ENCODE data around the gene TMEM182.
A peak's percentile ranks its signal among the peaks of the same experiment; 100 is the strongest.

TMEM182 gene

GRCh38 chr2:102839668-102840388, 78.0 kb downstream of the TMEM182 start:
- H3K4me1 Mint-ChIP-seq: no peaks in the 10 kb centered on the region
- CTCF ChIA-PET: interaction anchor here (0.7 to 3.8 kb wide), 8 partner anchors 9 to 184 kb away, joined by 3 to 16 read pairs (median 4); a partner anchor contains a TSS
- no peaks in the 10 kb centered on the region for H3K9me3 Mint-ChIP-seq
- DNase-seq: peak; percentile 39
- no peak overlapping the region for H3K4me3 Mint-ChIP-seq
- no peaks in the 10 kb centered on the region for H3K27me3 Mint-ChIP-seq
- no peaks in the 10 kb centered on the region for H3K36me3 Mint-ChIP-seq
- H3K27ac Mint-ChIP-seq: no peak overlapping the region

DNA sequence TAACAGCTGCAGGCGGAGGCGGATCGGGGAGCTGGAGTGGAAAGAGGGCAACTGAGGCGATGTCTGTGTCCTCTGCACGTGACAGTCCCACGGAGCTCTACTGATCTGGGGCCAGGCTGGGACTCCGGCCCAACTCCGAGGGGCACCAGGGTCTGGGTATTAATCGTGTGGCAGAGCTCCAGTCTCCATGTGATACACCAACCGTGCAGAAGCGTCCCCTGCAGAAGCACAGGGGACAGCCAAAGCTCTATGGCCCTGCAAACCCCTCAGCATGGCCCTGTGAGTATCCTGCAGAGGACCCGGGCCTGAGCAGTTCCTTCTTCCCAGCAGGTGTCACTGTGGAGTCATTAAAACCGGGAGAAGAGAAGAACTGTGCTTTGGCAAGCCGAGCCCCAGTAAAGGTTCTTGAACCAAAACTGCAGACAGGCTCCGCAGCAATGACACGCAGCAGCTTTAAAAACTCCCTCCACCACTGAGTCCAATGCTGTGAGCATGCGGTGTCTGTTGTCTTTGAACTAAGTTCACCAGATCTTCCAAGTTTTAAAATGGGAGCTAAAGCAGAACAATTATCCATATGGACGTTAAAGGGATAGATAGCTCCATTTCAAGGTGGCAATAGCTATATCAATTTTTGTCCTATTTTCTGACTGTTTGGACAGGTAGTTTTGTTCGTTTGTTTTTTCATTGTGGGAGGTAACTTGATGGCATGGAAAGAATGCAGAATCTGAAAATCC, 79.4 kb downstream of the TMEM182 start:
- CTCF ChIA-PET: interaction anchor here (0.5 to 3.8 kb wide), 11 partner anchors 8 to 455 kb away, joined by 3 to 16 read pairs (median 3); no protein-coding TSS in a partner anchor
- Mint-ChIP-seq H3K4me3 (no peak overlapping the region), H3K36me3 (no peaks in the 10 kb centered on the region), H3K9me3 (no peaks in the 10 kb centered on the region), H3K27ac (no peak overlapping the region), H3K27me3 (no peaks in the 10 kb centered on the region), H3K4me1 (no peaks in the 10 kb centered on the region)
- DNase-seq: peak; percentile 56

DNA sequence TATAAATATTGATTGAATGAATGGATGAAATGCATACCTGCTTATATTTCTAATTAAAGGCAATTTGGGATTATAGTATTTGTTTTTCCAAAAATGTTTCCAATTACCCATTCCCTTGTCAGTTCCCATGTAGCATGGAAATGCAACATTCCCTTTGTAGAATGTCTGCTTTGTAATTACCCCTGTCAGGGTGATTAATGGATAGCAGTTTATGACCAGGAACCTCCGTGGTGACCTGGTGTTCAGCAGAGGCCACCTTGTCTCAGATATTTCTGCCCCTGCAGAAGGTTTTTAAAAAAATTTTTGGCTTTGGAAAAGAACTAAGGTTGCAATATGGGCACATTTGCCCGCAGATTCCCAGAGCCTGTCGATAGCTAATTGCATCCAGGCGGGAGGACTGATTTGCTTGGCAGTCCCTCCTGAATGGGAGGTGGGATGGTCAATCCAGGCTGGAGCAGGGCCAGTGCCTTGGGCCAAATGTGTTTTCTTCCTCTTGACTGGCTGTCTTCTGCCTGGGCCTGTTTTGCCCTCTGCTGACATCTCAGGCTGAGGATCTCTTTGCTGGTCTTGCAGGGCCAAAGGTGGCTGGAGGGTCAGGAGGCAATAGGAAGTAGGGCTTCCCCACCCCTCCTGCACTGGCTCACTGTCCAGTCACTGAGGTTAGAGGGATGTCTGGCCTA, 82.1 kb downstream of the TMEM182 start:
- Mint-ChIP-seq H3K27me3 (peaks cover 8% of the 10 kb centered on the region), H3K27ac (no peak overlapping the region), H3K36me3 (no peaks in the 10 kb centered on the region), H3K4me1 (no peaks in the 10 kb centered on the region), H3K4me3 (no peak overlapping the region), H3K9me3 (no peaks in the 10 kb centered on the region)
- no peak for DNase-seq
- CTCF ChIA-PET: no interaction called here

- CTCF ChIA-PET: no interaction called here
- Mint-ChIP-seq H3K4me1 (no peaks in the 10 kb centered on the region), H3K36me3 (no peaks in the 10 kb centered on the region), H3K27me3 (peaks cover 9% of the 10 kb centered on the region), H3K4me3 (no peak overlapping the region), H3K9me3 (no peaks in the 10 kb centered on the region), H3K27ac (no peak overlapping the region)
- no peak for DNase-seq
These were observed 83.1 kb downstream of the TMEM182 start for GRCh38 chr2:102844911-102845310.

DNA sequence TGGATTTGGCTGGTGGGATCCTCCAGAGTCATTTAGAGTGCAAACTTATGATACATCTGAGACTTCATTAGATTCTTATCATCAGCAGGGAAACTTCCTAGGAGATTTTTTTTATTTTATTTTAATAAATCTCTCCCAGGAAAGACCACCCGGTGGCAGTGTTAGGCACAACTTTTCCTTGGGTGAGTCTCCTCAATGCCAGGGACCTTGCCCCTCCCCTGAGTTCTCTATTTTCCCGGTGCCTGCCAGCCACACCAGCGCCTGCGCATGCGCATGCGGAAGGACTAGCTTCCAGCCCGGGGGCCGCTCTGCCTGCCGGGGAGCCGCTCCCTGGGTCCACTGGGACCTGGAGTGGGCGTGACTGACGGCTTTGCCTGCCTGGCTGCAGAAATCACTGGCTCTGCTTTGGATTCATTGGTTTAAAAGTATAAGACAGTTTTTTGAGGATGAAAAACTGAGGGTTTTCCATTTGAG, 86.6 kb downstream of the TMEM182 start:
- CTCF ChIA-PET: interaction anchor here (0.8 kb wide), 1 partner anchor 8 kb away, joined by 3 read pairs; no protein-coding TSS in a partner anchor
- H3K27ac Mint-ChIP-seq: no peak overlapping the region
- no peaks in the 10 kb centered on the region for H3K36me3 Mint-ChIP-seq
- H3K9me3 Mint-ChIP-seq: no peaks in the 10 kb centered on the region
- H3K27me3 Mint-ChIP-seq: peaks cover 9% of the 10 kb centered on the region
- DNase-seq: no peak
- H3K4me1 Mint-ChIP-seq: no peaks in the 10 kb centered on the region
- H3K4me3 Mint-ChIP-seq: no peak overlapping the region

- Mint-ChIP-seq H3K4me1 (no peaks in the 10 kb centered on the region), H3K27ac (no peak overlapping the region), H3K9me3 (peaks cover 1% of the 10 kb centered on the region), H3K27me3 (peaks cover 9% of the 10 kb centered on the region), H3K36me3 (no peaks in the 10 kb centered on the region), H3K4me3 (no peak overlapping the region)
- CTCF ChIA-PET: interaction anchor here (2.9 kb wide), 1 partner anchor 10 kb away, joined by 16 read pairs; no protein-coding TSS in a partner anchor
- DNase-seq: no peak
These were observed 89.1 kb downstream of the TMEM182 start for GRCh38 chr2:102850888-102851287.

- CTCF ChIA-PET: interaction anchor here (2.9 kb wide), 1 partner anchor 12 kb away, joined by 16 read pairs; no protein-coding TSS in a partner anchor
These were observed 91.0 kb downstream of the TMEM182 start for GRCh38 chr2:102852867-102853266.

More at GRCh38 chr2:102852867-102853266, 91.0 kb downstream of the TMEM182 start:
- DNase-seq: no peak
- Mint-ChIP-seq H3K27me3 (peaks cover 9% of the 10 kb centered on the region), H3K4me3 (no peak overlapping the region), H3K36me3 (no peaks in the 10 kb centered on the region), H3K9me3 (peaks cover 1% of the 10 kb centered on the region), H3K4me1 (no peaks in the 10 kb centered on the region), H3K27ac (no peak overlapping the region)
